ACHN (cell line): ENCODE data around the gene KCNAB3.
"Not testable (repeated sequence)": the region's sequence is repeated elsewhere in the genome, so short reads cannot be mapped to it uniquely, and the experiment has no call there.

Experiments
- DNase-seq: peaks from one replicate; pipeline ENCODE4 v3.0.0-alpha.2; 2015
- in situ Hi-C: cut with HindIII; loops from 2 replicates; pipeline ENCODE4 v1.10.0; 2017; ENCODE audit warnings: low sequenced_read_pairs, low pct_ligation_motif_present, low pct_unique_long_range_greater_than_20kb

Gene KCNAB3

DNA sequence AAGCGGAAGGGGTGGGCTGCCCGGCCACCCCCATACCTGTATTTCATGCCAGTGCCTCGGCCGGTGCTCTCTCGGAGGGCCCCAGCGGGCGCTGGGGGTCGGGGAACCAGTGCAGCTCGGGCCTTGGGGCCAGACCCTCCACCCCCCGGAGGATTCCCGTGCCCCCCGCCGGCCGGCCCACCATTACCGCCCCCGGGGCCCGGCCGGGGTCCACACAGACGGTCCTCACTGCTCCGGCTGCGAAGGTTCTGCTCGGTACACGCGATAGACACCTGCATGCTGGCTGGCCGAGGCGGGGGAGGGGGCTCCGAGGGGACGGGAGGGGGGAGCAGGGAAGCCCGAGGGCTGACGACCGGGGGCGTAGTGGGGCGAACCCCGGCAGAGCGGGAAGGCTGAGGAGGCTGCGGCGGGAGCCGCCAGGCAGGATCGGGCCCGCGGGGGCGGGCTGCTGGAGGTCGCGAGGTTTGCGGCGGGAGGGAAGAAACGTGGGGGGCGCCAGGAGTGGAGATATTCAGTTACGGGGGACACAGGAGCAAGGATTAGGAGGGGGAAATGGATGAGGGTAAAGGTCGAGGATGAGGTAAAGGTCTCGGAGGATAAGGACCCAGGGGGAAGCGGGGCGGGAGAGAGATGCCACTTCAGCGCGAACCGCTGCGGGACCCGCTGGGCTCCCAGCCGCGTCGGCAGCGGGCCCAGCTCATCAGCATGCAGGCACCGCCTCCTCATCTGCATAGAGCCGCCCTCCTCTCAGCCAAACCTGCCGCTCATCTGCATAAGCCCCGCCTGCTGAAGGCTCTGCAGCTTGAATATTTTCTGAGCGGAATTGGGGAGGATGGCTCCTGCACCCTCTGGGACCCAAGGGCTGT, at the start of gene KCNAB3:
TSS of gene KCNAB3 (minus strand) at position 699 of the 866 bp plus-strand sequence. CDS start at position 278, 421 bp downstream.
- DNase-seq, result no peak
- in situ Hi-C loops, result no loop called here

GRCh38 chr17:7977805-7978204, 48.1 kb upstream of the KCNAB3 start:
- DNase-seq, result no peak
- in situ Hi-C loops, result no loop called here

DNA sequence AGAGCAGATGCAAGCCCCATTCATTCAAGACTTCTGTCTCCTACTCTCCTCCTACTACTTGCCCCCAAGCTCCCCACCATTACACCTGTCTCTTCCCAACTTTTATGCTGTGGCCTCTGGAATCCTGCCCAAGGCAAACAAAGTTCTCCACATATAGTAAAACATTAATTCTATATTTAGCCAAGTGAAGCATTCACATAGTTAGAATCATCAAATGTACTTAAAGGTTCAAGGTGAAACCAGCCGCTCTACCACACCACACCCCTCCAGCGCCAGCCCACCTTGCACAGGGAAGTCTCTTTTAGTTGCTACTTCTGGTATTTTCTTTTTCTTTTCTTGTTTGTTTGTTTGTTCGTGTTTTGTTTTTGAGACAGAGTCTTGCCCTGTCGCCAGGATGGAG, 47.4 kb upstream of the KCNAB3 start:
- in situ Hi-C loops, result no loop called here
- no peak for DNase-seq

GRCh38 chr17:7974638-7975131, 45.0 kb upstream of the KCNAB3 start:
- in situ Hi-C loops, result no loop called here
- DNase-seq, result no peak

DNA sequence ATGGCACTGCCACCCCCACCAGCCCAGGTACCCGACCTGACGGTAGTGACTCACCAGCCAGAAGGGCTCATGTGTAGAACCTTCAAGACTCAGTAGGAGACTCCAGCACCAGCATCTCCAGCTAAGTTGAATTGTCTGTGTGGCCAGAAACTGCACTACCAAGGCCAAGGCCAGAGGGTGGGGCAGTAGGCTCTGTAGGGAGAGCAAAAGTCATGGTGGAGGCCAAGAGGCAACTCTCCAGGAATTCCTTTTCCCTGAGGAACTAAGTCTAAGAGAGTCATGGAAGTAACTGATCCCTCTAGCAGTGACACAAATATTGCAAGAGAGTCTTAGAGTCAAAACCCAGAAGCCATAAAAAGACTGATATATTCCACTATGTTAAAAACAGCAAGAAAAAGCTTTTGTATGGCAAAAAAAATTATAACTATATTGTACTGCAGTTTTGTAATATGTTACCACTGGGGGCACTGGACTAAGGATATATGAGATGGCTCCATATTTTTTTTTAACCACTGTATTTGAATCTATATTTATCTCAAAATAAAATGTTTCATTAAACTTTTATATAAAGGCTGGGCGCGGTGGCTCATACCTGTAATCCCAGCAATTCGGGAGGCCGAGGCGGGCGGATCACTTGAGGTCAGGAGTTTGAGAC, 42.6 kb upstream of the KCNAB3 start:
- no peak for DNase-seq
- in situ Hi-C loops, result no loop called here

DNA sequence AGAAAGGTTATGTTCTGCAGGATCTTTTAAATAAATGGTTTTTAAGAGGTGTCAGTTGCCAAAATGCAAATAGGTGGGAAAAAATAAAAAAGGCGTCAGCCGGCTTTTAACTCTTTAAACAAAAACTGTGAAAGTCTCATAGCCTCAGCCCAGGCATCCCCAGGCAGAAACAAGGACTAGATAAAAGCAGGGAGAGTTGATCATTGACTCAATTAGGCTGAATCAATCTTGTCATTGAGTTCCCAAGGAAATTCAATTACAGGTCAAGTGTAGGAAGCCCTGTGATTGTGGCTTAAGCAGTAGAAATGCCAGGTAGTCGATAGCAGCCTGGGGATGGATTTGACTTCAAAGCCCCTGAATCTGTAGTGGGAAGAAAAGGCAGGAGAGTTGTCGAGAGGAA, 42.0 kb upstream of the KCNAB3 start:
- in situ Hi-C loops, result no loop called here
- no peak for DNase-seq

DNA sequence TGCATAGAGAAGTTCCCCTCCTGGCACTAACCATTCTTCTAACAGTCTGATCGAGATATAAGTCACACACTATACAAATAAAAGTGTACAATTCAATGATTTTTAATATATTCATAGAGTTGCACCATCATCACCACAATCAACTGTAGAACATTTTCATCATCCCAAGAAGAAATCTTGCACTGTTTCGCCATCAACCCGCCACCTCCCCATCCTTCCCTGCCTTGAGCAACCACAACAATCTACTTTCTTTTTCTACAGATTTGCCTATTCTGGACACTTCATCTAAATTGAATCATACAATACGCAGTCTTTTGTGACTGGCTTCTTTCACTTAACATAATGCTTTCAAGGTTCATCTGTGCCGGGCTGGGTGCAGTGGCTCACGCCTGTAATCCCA, 39.8 kb upstream of the KCNAB3 start:
- no peak for DNase-seq
- in situ Hi-C loops, result no loop called here

DNA sequence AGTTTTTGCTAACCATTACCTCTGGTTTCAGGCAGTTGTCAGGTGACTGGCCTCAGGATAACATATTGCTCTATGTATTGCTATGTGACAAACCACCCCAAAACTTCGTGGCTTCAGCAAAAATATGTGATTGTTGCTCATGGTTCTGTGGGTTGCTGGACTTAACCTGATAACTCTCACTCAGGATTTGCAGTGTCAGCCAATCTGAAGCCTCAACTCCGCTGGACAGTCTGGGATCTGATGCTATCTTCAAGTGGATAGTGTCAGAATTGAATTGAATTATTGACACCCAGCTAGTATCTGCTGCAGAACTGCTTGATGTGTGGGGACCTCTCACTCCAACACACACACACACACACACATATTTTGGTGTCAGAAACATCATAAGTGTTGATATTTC, 38.1 kb upstream of the KCNAB3 start:
- in situ Hi-C loops, result no loop called here
- no peak for DNase-seq

DNA sequence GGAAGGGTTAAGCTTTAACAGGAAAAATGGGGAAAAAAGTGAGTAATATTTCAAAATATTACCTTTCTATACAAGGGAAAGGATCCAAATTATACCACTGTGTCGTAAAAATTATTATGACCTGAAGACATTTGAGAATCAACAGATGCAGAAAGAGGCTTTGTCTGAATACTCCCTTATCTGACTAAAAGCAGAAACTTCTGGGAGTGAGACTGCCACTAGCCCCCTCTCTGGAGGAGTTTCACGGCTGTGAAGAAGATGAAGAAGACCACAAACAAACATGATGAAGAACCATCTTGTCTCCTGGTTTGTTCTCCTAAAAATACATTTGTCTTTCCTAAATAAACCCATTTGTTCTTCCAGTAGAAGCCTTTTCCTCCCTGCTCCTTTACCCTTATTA, 31.8 kb upstream of the KCNAB3 start:
- no peak for DNase-seq
- in situ Hi-C loops, result no loop called here

GRCh38 chr17:7959503-7960253, 30.0 kb upstream of the KCNAB3 start:
- no peak for DNase-seq
- in situ Hi-C loops, result no loop called here

GRCh38 chr17:7956228-7956965, 26.7 kb upstream of the KCNAB3 start:
- in situ Hi-C loops, result no loop called here
- no peak for DNase-seq

DNA sequence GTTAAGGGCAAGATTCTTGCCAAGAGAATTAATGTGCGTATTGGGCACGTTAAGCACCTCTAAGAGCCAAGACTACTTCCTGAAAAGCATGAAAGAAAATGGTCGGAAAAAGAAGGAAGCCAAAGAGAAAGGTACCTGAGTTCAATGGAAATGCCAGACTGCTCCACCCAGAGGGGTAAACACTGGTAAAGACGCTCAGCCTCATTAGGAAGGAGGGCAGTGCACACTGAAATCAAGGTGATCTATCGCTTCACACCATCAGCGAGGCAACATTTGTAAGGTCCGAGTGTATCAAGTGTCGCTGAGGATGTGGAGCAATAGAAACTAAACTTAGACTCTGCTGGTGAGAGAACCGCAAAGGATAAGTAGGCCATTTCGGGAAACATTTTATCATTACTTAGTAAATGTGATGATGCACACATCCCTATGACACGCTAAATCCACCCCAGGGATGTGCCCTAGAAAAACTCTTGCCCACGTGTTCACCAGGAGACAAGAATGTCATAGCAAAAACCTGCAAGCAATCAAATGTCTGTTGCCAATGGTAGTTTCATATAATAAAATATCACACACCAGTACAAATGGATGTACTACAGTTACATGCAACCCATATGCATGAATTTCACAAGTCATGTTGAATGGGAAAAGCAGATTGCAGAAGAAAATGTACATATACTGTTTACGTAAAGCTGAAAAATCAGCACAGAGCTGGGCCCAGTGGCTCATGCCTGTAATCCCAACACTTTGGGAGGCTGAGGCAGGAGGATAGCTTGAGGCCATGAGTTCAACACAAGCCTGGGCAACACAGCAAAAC, 26.0 kb upstream of the KCNAB3 start:
- DNase-seq, result no peak
- in situ Hi-C loops, result no loop called here

GRCh38 chr17:7953266-7953665, 23.6 kb upstream of the KCNAB3 start:
- in situ Hi-C loops, DNase-seq: not testable (repeated sequence)

DNA sequence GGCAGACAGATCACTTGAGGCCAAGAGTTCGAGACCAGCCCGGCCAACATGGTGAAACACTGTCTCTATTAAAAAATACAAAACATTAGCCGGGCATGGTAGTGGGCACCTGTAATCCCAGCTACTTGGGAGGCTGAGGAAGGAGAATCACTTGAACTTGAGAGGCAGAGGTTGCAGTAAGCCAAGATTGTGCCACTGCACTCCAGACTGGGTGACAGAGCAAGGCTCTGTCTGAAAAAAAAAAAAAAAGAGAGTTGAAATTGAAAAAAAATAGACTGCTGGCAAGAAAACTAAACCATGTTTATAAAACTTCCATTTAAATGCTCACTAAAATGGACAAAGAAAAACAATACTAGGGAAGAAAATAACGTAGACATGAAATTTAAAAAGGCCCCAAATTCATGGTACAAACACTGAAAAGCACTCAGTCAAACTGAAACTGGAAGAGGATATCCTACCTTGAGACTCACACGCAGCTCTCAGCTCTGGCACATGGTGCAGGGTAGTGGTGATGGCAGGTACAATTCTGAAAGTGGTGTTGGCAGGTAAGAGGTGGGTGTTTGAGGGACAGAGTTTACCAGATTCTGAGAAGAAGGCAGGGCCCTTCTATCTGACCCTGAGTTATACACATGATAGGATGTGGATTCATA, 21.6 kb upstream of the KCNAB3 start:
- no peak for DNase-seq
- in situ Hi-C loops, result no loop called here

DNA sequence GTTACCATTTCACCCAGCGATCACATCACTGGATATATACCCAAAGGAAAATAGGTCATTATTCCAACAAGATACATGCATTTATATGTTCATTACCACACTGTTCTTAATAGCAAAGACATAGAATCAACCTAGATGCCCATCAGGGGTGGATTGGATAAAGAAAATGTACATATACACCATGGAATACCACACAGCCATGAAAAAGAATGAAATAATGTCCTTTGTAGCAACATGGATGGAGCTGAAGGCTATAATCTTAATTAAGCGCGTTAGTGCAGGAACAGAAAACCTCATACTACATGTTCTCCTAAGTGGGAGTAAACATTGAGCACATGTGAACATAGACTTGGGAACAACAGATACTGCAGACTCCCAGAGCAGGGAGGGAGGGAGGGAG, 20.9 kb upstream of the KCNAB3 start:
- in situ Hi-C loops, result no loop called here
- DNase-seq, result no peak

- no peak for DNase-seq
- in situ Hi-C loops, result no loop called here
Observed at GRCh38 chr17:7947651-7948050, 18.0 kb upstream of the KCNAB3 start.

DNA sequence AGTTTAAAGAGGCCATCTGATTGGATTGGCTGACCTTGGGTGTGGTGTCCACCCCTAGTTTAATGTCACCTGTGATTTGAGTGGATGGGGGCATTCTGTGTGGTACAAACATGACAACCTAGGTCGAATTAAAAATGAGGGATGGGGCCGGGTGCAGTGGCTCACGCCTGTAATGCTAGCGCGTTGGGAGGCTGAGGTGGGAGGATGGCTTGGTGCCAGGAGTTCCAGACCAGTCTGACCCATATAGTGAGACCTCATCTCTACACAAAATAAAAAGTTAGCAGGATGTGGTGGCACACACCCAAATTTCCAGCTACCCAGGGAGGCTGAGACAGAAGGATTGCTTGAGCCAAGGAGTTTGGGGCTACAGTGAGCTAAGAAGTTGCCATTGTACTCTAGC, 16.8 kb upstream of the KCNAB3 start:
- in situ Hi-C loops, result no loop called here
- no peak for DNase-seq
